HG03095 (cell line): ENCODE measurements around the gene TPST2.

Experiments used
- ATAC-seq: cut with Tn5 transposase; IDR thresholded peaks from one replicate; pipeline ENCODE4 v1.9.1; 2021; ENCODE audit warnings: moderate library complexity; ENCODE audit not compliant: unreplicated experiment

The TPST2 gene

GRCh38 chr22:26558248-26558895 is 31.6 kb downstream of the TPST2 start:
- no peak for ATAC-seq

- ATAC-seq, result no peak
Observed at GRCh38 chr22:26556904-26557303, 33.0 kb downstream of the TPST2 start.

GRCh38 chr22:26555478-26555877 is 34.5 kb downstream of the TPST2 start:
- no peak for ATAC-seq

- no peak for ATAC-seq
Observed at GRCh38 chr22:26554956-26555355, 35.0 kb downstream of the TPST2 start.

- no peak for ATAC-seq
Observed at GRCh38 chr22:26553056-26553752, 36.7 kb downstream of the TPST2 start.

- no peak for ATAC-seq
Observed at GRCh38 chr22:26552466-26552865, 37.5 kb downstream of the TPST2 start.

- ATAC-seq, result no peak
Observed at GRCh38 chr22:26551568-26551967, 38.4 kb downstream of the TPST2 start.

GRCh38 chr22:26550498-26551033 is 39.4 kb downstream of the TPST2 start:
- no peak for ATAC-seq

GRCh38 chr22:26549902-26550497 is 39.9 kb downstream of the TPST2 start:
- no peak for ATAC-seq

GRCh38 chr22:26548984-26549383 is 40.9 kb downstream of the TPST2 start:
- ATAC-seq, result no peak

GRCh38 chr22:26548303-26548702 is 41.6 kb downstream of the TPST2 start:
- no peak for ATAC-seq

GRCh38 chr22:26547837-26548236 is 42.1 kb downstream of the TPST2 start:
- ATAC-seq, result no peak

- ATAC-seq, result no peak
Observed at GRCh38 chr22:26547426-26547825, 42.5 kb downstream of the TPST2 start.

GRCh38 chr22:26546282-26546681 is 43.6 kb downstream of the TPST2 start:
- no peak for ATAC-seq

GRCh38 chr22:26545827-26546226 is 44.1 kb downstream of the TPST2 start:
- no peak for ATAC-seq

- no peak for ATAC-seq
Observed at GRCh38 chr22:26545385-26545784, 44.5 kb downstream of the TPST2 start.

GRCh38 chr22:26544489-26544888 is 45.4 kb downstream of the TPST2 start:
- no peak for ATAC-seq

GRCh38 chr22:26542831-26543230 is 47.1 kb downstream of the TPST2 start:
- ATAC-seq, result no peak

GRCh38 chr22:26541167-26541819 is 48.6 kb downstream of the TPST2 start:
- no peak for ATAC-seq

GRCh38 chr22:26540119-26540518 is 49.8 kb downstream of the TPST2 start:
- ATAC-seq, result no peak

GRCh38 chr22:26536762-26537134 is 53.2 kb downstream of the TPST2 start:
- ATAC-seq, result no peak
